Measurements from ENCODE around the gene INIP. TPM values are rescaled to one million over a fixed set of nuclear protein-coding genes. Genes with fewer than 3 reads are reported as not detected.
A peak's percentile ranks its signal among the peaks of the same experiment; 100 is the strongest.

INIP gene
- polyA plus RNA-seq (2011; rRNA removed) (10.9 and 23.8 TPM in 2 replicates), polyA minus RNA-seq (2011; rRNA and poly(A)+ RNA removed) (11.3 and 11.9 TPM in 2 replicates)

GRCh38 chr9:112717661-112718331 lies at the start of gene INIP:
TSS of gene INIP (minus strand) at chr9:112718117. CDS start at chr9:112716485, 1,632 bp downstream.
- ChIA-PET CTCF (interaction anchor here (0.5 to 2.5 kb wide), 8 partner anchors 15 to 358 kb away, joined by 3 to 19 read pairs (median 4); partner anchors contain the start of gene SNX30), POLR2A (interaction anchor here (0.8 kb wide), 1 partner anchor 35 kb away, joined by 19 read pairs; no protein-coding TSS in a partner anchor)
- peak within 1 kb of the TSS; percentile 77 for H3K4me3 ChIP-seq (ENCODE audit: low read depth, low read length)
- H3K36me3 ChIP-seq (ENCODE audit: control insufficient read depth, insufficient read depth, low read length), result peaks cover 1% of the 10 kb centered on the region; the same call in 1 of the 2 replicates
- TF ChIP-seq CTCF (IDR thresholded peaks at IDR 0.05; ENCODE audit: insufficient read depth, low read depth, low read length), result 0 out of 2 replicates have a peak, but pooled peaks have one; percentile 12
- peak; percentile 77 for DNase-seq (ENCODE audit: low read depth)
- H3K27me3 ChIP-seq (ENCODE audit: control insufficient read depth, insufficient read depth, low read length), result no peaks in the 10 kb centered on the region

- no peak for DNase-seq (ENCODE audit: low read depth)
- Histone ChIP-seq H3K27me3 (ENCODE audit: control insufficient read depth, insufficient read depth, low read length) (no peaks in the 10 kb centered on the region), H3K4me3 (ENCODE audit: low read depth, low read length) (no peak overlapping the region), H3K36me3 (ENCODE audit: control insufficient read depth, insufficient read depth, low read length) (no peaks in the 10 kb centered on the region; the same call in 1 of the 2 replicates)
- TF ChIP-seq CTCF (IDR thresholded peaks at IDR 0.05; ENCODE audit: insufficient read depth, low read depth, low read length), result no peak
- ChIA-PET POLR2A (no interaction called here), CTCF (interaction anchor here (1.5 kb wide), 1 partner anchor 138 kb away, joined by 4 read pairs; no protein-coding TSS in a partner anchor)
Measured at GRCh38 chr9:112765281-112765680, 47.4 kb upstream of the INIP start.

- no peak overlapping the region for H3K4me3 ChIP-seq (ENCODE audit: low read depth, low read length)
- no peaks in the 10 kb centered on the region for H3K27me3 ChIP-seq (ENCODE audit: control insufficient read depth, insufficient read depth, low read length)
- ChIA-PET CTCF (interaction anchor here (0.9 to 1.5 kb wide), 3 partner anchors 14 to 139 kb away, joined by 4 to 5 read pairs (median 4); partner anchors contain the start of gene INIP), POLR2A (no interaction called here)
- DNase-seq (ENCODE audit: low read depth), result no peak
- no peak for TF ChIP-seq CTCF (IDR thresholded peaks at IDR 0.05; ENCODE audit: insufficient read depth, low read depth, low read length)
- H3K36me3 ChIP-seq (ENCODE audit: control insufficient read depth, insufficient read depth, low read length), result no peaks in the 10 kb centered on the region; the same call in 1 of the 2 replicates
Measured at GRCh38 chr9:112764837-112765236, 46.9 kb upstream of the INIP start.

GRCh38 chr9:112764344-112764743 lies 46.4 kb upstream of the INIP start:
- CTCF ChIA-PET, result interaction anchor here (0.9 to 1.5 kb wide), 3 partner anchors 13 to 139 kb away, joined by 4 to 5 read pairs (median 4); partner anchors contain the start of gene INIP
- no peak for TF ChIP-seq CTCF (IDR thresholded peaks at IDR 0.05; ENCODE audit: insufficient read depth, low read depth, low read length)
- no peaks in the 10 kb centered on the region for H3K27me3 ChIP-seq (ENCODE audit: control insufficient read depth, insufficient read depth, low read length)
- no peak overlapping the region for H3K4me3 ChIP-seq (ENCODE audit: low read depth, low read length)
- H3K36me3 ChIP-seq (ENCODE audit: control insufficient read depth, insufficient read depth, low read length), result no peaks in the 10 kb centered on the region; the same call in 1 of the 2 replicates
- POLR2A ChIA-PET, result no interaction called here
- no peak for DNase-seq (ENCODE audit: low read depth)

- ChIA-PET CTCF (interaction anchor here (0.6 kb wide), 1 partner anchor 64 kb away, joined by 3 read pairs; no protein-coding TSS in a partner anchor), POLR2A (no interaction called here)
- Histone ChIP-seq H3K27me3 (ENCODE audit: control insufficient read depth, insufficient read depth, low read length) (no peaks in the 10 kb centered on the region), H3K36me3 (ENCODE audit: control insufficient read depth, insufficient read depth, low read length) (no peaks in the 10 kb centered on the region), H3K4me3 (ENCODE audit: low read depth, low read length) (no peak overlapping the region)
- no peak for DNase-seq (ENCODE audit: low read depth)
- TF ChIP-seq CTCF (IDR thresholded peaks at IDR 0.05; ENCODE audit: insufficient read depth, low read depth, low read length), result no peak
Measured at GRCh38 chr9:112762726-112763518, 45.0 kb upstream of the INIP start.

All from BJ (cell line).